Thyroid gland (tissue), 4 donors: ENCODE measurements around the gene MED9. TPM values are rescaled to one million over a fixed set of nuclear protein-coding genes. Genes with fewer than 3 reads are reported as not detected.

Experiments used
- DNase-seq, 2 donors: peaks; one replicate each; pipeline ENCODE4 v3.0.0-alpha.2; 2019
- H3K27ac ChIP-seq, 3 donors: fragments of 200-600 bp; sonication (generic); 1 replicate in 2 of 3; 2 replicates in 1 of 3; pipeline ENCODE4 v1.5.1; 2016 to 2019; ENCODE audit warnings: mild to moderate bottlenecking in 1 of 3, moderate library complexity in 1 of 3
- H3K27me3 ChIP-seq: fragments of 200-600 bp; sonication (generic); one replicate; pipeline ENCODE4 v1.5.1; 2019
- H3K36me3 ChIP-seq, 2 donors: fragments of 200-600 bp; sonication (generic); one replicate each; pipeline ENCODE4 v1.5.1; 2016 to 2019
- H3K4me1 ChIP-seq, 2 donors: fragments of 200-600 bp; sonication (generic); one replicate each; pipeline ENCODE4 v1.5.1; 2017 to 2019
- H3K4me3 ChIP-seq, 3 donors: fragments of 200-600 bp; sonication (generic); replicated peaks in 1 of 3; 1 replicate in 2 of 3; 2 replicates in 1 of 3; pipeline ENCODE4 v1.5.1; 2016; ENCODE audit warnings: mild to moderate bottlenecking in 1 of 3
- H3K9me3 ChIP-seq: fragments of 200-600 bp; sonication (generic); one replicate; pipeline ENCODE4 v1.5.1; 2017
- POLR2A ChIP-seq, 2 donors: fragments of 450-650 bp; IDR thresholded peaks; one replicate each; pipeline ENCODE4 v1.6.1; 2017; ENCODE audit warnings: antibody characterized with exemption in 2 of 2, mild to moderate bottlenecking in 2 of 2, moderate library complexity in 1 of 2
- WGBS, 2 donors: methylation state at CpG; one replicate each; pipeline ENCODE4 v1.1.5; 2017; 5-methylcytosine and 5-hydroxymethylcytosine counted together
- intact Hi-C: fragments of 100-400 bp; cut with DNase I; formaldehyde crosslinking; loops from one replicate; pipeline ENCODE4 v1.15.1; 2023
- total RNA-seq, 4 donors: library from RNA; depleted of rRNA; stranded (reverse); fragments of >200 nt; gene quantifications; one replicate each; pipeline ENCODE4 v1.2.3, GENCODE V29; 2016
- TF ChIP-seq, protein P1 (sequence below), 6 experiments: fragments of 200-600 bp in 3 of 6; fragments of 450-650 bp in 3 of 6; sonication (generic) in 3 of 6; IDR thresholded peaks; one replicate each; pipeline ENCODE4 v1.5.1; 2016 to 2019; ENCODE audit warnings: antibody characterized with exemption in 6 of 6, mild to moderate bottlenecking in 2 of 6, inconsistent platforms in 1 of 6, moderate library complexity in 1 of 6

MED9 gene
- total RNA-seq, 4 donors from 2014 or later = 27.9 to 35.4 (median 30.8) TPM

DNA sequence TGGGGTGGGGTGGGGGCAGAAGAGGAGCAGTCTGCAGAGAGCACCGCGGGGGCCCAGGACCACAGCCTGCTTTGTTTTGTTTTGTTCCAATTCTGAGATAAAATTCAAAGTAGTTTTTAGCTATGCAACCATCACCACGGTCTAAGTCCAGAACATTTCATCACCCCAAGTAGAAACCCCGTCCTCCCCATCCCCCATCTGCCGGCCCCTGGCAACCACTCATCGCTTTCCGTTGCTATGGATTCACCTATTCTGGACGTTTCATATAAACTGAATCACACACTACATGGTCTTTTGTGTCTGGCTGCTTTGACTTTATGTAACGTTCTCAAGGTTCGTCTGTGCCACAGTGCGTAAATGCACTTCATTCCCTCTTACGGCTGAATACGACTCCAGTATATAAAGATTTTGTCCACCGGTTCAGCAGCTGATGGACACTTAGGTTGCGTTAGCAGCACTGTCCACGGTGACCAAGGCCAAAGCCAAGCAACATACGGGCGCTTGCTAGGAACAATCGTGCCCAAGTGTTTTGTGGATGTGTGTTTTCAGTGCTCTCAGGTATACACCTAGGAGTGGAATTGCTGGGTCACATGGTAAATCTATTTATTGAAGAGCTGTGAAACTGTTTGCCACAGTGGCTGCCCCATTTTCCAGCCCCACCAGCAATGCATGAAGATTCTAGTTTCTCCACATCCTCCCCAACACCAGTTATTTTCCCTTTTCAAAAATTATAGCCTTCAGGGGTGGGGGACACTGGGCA lies 47.1 kb downstream of the MED9 start:
- no peak for DNase-seq
- Histone ChIP-seq H3K27me3 (no peaks in the 10 kb centered on the region), H3K9me3 (no peaks in the 10 kb centered on the region), H3K4me1 (peaks cover 4 to 25% of the 10 kb centered on the region in 2 donors), H3K27ac (peak overlapping the region in 1 of 3 donors; percentile 30), H3K36me3 (no peaks in the 10 kb centered on the region), H3K4me3 (no peak overlapping the region)
- intact Hi-C loops = no loop called here
- WGBS, 2 donors = 84 to 87% methylated on average over 19 of the region's 19 CpGs
- TF ChIP-seq, protein P1, sequence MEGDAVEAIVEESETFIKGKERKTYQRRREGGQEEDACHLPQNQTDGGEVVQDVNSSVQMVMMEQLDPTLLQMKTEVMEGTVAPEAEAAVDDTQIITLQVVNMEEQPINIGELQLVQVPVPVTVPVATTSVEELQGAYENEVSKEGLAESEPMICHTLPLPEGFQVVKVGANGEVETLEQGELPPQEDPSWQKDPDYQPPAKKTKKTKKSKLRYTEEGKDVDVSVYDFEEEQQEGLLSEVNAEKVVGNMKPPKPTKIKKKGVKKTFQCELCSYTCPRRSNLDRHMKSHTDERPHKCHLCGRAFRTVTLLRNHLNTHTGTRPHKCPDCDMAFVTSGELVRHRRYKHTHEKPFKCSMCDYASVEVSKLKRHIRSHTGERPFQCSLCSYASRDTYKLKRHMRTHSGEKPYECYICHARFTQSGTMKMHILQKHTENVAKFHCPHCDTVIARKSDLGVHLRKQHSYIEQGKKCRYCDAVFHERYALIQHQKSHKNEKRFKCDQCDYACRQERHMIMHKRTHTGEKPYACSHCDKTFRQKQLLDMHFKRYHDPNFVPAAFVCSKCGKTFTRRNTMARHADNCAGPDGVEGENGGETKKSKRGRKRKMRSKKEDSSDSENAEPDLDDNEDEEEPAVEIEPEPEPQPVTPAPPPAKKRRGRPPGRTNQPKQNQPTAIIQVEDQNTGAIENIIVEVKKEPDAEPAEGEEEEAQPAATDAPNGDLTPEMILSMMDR (IDR thresholded peaks at IDR 0.05) = no peak
- no peak for TF ChIP-seq POLR2A (IDR thresholded peaks at IDR 0.05)

DNA sequence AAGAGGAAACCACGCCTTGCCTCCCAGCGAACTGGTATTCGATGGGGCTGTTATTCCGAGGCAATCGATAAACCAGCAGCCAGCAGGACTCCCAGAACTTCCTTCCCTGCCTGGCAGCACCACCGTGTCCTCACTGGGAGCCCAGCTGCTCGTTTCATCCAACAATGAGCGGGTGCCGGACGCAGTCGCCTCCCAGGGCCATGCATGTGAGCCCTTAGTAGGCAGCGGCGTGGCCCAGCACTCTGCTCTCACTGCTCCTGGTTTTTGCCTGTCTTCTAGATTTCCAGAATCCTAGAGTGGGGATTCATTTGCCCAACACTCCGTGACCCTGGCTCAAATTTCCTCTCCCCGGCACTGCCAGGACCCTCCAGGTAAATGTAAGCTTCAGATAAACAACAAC lies 48.5 kb downstream of the MED9 start:
- intact Hi-C loops = no loop called here

DNA sequence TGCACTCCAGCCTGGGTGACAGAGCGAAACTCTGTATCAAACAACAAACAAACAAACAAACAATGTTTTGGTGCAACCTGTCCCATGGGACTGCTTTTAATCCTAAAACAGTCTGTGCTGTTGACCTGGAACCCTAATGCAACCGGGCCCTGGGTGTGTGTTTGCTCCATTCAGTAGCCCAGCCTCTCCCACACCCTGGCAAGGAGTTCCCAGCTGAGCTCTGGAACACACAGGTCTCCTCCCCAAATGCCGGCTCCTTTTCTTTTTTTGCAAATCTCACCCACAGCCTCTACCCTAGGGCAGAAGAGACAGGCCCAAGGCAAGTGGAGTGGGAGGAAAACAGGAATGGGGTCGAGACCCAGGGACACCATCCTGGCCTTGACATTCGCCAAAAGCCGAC lies 49.2 kb downstream of the MED9 start:
- no peak for TF ChIP-seq POLR2A (IDR thresholded peaks at IDR 0.05)
- TF ChIP-seq, protein P1 (IDR thresholded peaks at IDR 0.05) = no peak
- peak overlapping the region; percentile 9 to 58 (median 55) for H3K27ac ChIP-seq
- H3K4me3 ChIP-seq = no peak overlapping the region
- WGBS, 2 donors = 65 to 69% methylated on average over 6 of the region's 6 CpGs
- H3K4me1 ChIP-seq = peaks cover 10 to 33% of the 10 kb centered on the region in 2 donors
- intact Hi-C loops = no loop called here
- H3K27me3 ChIP-seq = no peaks in the 10 kb centered on the region
- DNase-seq = peak in 1 of 2 donors; percentile 23
- no peaks in the 10 kb centered on the region for H3K9me3 ChIP-seq
- no peaks in the 10 kb centered on the region for H3K36me3 ChIP-seq

More for the DNA sequence above, 48.5 kb downstream of the MED9 start:
- Histone ChIP-seq H3K27ac (no peak overlapping the region), H3K4me3 (no peak overlapping the region), H3K36me3 (no peaks in the 10 kb centered on the region), H3K4me1 (peaks cover 10 to 33% of the 10 kb centered on the region in 2 donors), H3K27me3 (no peaks in the 10 kb centered on the region), H3K9me3 (no peaks in the 10 kb centered on the region)
- WGBS, 2 donors = 93 to 98% methylated on average over 15 of the region's 15 CpGs
- no peak for DNase-seq
- TF ChIP-seq POLR2A (IDR thresholded peaks at IDR 0.05) = no peak
- TF ChIP-seq, protein P1 (IDR thresholded peaks at IDR 0.05) = no peak

DNA sequence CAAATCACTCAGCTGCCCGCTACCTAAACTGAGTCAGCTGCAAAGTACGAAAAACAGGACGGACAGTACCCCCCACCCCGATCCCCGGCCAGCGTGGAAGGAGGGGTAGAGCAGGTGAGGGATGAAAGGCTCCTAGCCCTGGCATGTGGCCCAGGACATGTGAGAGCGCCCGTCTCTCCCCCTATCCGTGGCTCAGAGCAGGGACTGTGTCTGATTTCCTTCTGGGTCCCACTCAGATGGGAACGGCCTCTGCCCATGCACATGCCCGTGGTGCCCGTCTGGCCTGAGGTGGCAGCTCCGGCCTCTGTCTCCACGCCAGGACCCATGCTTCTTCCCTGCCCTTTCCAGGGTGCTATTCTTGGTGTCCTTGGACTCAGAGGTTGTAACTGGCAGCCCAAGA lies 49.6 kb downstream of the MED9 start:
- 43 to 49% methylated on average over 14 of the region's 14 CpGs for WGBS, 2 donors
- H3K36me3 ChIP-seq = no peaks in the 10 kb centered on the region
- no peak overlapping the region for H3K4me3 ChIP-seq
- peaks cover 10 to 33% of the 10 kb centered on the region in 2 donors for H3K4me1 ChIP-seq
- H3K27me3 ChIP-seq = no peaks in the 10 kb centered on the region
- peak; percentile 84 to 88 for DNase-seq
- intact Hi-C loops = no loop called here
- TF ChIP-seq POLR2A (IDR thresholded peaks at IDR 0.05) = peak in 1 of 2 donors; percentile 29
- TF ChIP-seq, protein P1 (IDR thresholded peaks at IDR 0.05) = no peak
- H3K9me3 ChIP-seq = no peaks in the 10 kb centered on the region
- H3K27ac ChIP-seq = peak overlapping the region; percentile 9 to 58 (median 55)

DNA sequence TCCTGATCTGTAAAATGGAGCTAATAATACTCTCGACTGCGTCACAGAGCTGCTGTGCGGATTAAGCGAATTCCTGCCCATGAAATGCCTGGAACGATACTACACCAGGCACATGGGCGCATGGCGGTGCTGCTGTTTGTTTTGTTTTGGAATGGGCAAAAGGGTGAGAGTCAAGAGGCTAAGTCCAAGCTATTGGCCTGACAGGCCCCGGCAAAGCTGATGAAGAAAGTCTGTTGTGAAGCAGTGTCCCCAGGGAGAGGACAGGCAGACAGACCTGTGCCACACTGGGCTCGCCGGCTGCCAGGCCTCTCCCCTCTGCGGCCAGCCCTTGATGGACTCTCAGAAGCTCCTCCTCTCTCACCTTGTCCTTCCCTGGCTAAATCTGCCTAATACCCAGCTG lies 50.7 kb downstream of the MED9 start:
- no peak for TF ChIP-seq POLR2A (IDR thresholded peaks at IDR 0.05)
- TF ChIP-seq, protein P1 (IDR thresholded peaks at IDR 0.05) = no peak
- no peaks in the 10 kb centered on the region for H3K36me3 ChIP-seq
- H3K27me3 ChIP-seq = no peaks in the 10 kb centered on the region
- H3K4me3 ChIP-seq = no peak overlapping the region
- H3K9me3 ChIP-seq = no peaks in the 10 kb centered on the region
- H3K27ac ChIP-seq = peak overlapping the region in 1 of 3 donors; percentile 33
- peak; percentile 46 to 55 for DNase-seq
- WGBS, 2 donors = 78 to 87% methylated on average over 8 to 11 of the region's 11 CpGs
- intact Hi-C loops = no loop called here
- peaks cover 10 to 33% of the 10 kb centered on the region in 2 donors for H3K4me1 ChIP-seq
